ENCODE measurements around the gene MSRB2. TPM values are rescaled to one million over a fixed set of nuclear protein-coding genes. Genes with fewer than 3 reads are reported as not detected.

Gene MSRB2
- total and polyA plus RNA-seq, 2 experiments from 2014 or later = 9.5 to 34.6 TPM

DNA sequence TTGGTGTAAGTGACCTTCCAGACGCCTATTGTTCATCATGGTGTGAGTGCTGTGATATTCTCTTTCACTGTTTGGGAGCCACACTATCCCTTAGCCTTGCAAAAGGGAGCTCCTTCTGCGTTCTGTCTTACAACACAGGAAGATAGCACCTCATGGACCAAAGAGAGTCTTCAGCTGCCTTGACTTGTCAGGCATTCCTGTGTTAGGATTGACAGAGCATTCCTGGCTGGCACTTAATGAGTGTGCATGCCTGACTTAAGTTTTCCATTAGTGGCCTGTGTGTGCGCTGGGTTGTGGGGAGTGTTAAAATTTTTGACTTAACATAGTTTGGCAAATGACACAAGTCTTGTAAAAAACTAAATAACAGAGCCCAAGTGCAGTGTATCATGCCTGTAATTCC is 21.9 kb upstream of the MSRB2 start (continued):
- TF ChIP-seq ETS1 (IDR thresholded peaks at IDR 0.05) = no peak

DNA sequence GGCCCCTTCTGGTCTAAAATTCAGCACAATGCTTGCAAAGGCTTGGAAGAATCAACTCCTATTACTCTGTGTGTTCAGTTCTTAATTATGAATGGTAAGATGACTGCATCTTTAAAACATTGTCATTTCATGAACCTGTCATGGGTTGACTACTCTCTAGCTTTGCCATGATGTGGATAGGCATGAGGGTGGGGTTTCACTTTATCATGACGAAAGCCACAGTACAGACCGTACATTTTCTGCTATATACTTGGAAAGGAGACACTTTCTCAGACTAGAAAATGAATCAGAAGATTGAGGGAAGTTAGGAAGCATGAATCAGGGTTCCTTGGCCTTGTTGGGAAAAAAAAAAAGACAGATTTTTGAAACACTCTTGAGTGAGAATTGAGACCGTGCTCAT is 19.7 kb upstream of the MSRB2 start:
- no peaks in the 10 kb centered on the region for H3F3A ChIP-seq (replicated peaks; ENCODE audit: low read depth)
- H3K27me3 ChIP-seq (ENCODE audit: insufficient read depth) = no peaks in the 10 kb centered on the region
- H3K4me3 ChIP-seq = no peak overlapping the region
- no peaks in the 10 kb centered on the region for H3K36me3 Mint-ChIP-seq (ENCODE audit: low read depth)
- peaks cover 9% of the 10 kb centered on the region; the same call in 1 of the 2 replicates for H3K4me1 ChIP-seq (ENCODE audit: insufficient read depth)
- H2AFZ ChIP-seq = no peak overlapping the region
- no peak overlapping the region for H3K27ac Mint-ChIP-seq
- H3K36me3 ChIP-seq (ENCODE audit: insufficient read depth) = no peaks in the 10 kb centered on the region
- no peaks in the 10 kb centered on the region for H3K9me3 Mint-ChIP-seq
- H3K27ac ChIP-seq (ENCODE audit: low read depth) = no peak overlapping the region
- no peak overlapping the region for H3K4me3 Mint-ChIP-seq
- H3K9me2 ChIP-seq (ENCODE audit: insufficient read depth) = no peaks in the 10 kb centered on the region
- H3K4me1 Mint-ChIP-seq = peaks cover 8% of the 10 kb centered on the region
- no peaks in the 10 kb centered on the region for H3K79me2 ChIP-seq (replicated peaks; ENCODE audit: insufficient read depth)
- ATAC-seq = no peak
- H3K27me3 Mint-ChIP-seq (ENCODE audit: insufficient read depth, low read depth, poor library complexity) = peaks cover 3% of the 10 kb centered on the region
- no peaks in the 10 kb centered on the region for H4K20me1 ChIP-seq (replicated peaks; ENCODE audit: insufficient read depth)
- H3K4me2 ChIP-seq = no peak overlapping the region
- DNase-seq (ENCODE audit: low spot score) = no peak
- TF ChIP-seq NANOG (IDR thresholded peaks at IDR 0.05; ENCODE audit: borderline replicate concordance) = no peak
- no peak for TF ChIP-seq ETS1 (IDR thresholded peaks at IDR 0.05)
- no peak for TF ChIP-seq ZNF462 (CRISPR knock-in tag; IDR thresholded peaks at IDR 0.05)
- TF ChIP-seq EZH2 (IDR thresholded peaks at IDR 0.05; ENCODE audit: low read depth, unreplicated experiment) = no peak
- TF ChIP-seq JUNB (IDR thresholded peaks at IDR 0.05; ENCODE audit: unreplicated experiment) = no peak
- no peak for TF ChIP-seq ZNF114 (CRISPR knock-in tag; IDR thresholded peaks at IDR 0.05)
- TF ChIP-seq POLR2AphosphoS5 (IDR thresholded peaks at IDR 0.05; ENCODE audit: low read depth) = no peak
- no peak for TF ChIP-seq CTCF (conservative IDR thresholded peaks at IDR 0.05; ENCODE audit: low read depth in 2 of 2)
- TF ChIP-seq, protein P1, sequence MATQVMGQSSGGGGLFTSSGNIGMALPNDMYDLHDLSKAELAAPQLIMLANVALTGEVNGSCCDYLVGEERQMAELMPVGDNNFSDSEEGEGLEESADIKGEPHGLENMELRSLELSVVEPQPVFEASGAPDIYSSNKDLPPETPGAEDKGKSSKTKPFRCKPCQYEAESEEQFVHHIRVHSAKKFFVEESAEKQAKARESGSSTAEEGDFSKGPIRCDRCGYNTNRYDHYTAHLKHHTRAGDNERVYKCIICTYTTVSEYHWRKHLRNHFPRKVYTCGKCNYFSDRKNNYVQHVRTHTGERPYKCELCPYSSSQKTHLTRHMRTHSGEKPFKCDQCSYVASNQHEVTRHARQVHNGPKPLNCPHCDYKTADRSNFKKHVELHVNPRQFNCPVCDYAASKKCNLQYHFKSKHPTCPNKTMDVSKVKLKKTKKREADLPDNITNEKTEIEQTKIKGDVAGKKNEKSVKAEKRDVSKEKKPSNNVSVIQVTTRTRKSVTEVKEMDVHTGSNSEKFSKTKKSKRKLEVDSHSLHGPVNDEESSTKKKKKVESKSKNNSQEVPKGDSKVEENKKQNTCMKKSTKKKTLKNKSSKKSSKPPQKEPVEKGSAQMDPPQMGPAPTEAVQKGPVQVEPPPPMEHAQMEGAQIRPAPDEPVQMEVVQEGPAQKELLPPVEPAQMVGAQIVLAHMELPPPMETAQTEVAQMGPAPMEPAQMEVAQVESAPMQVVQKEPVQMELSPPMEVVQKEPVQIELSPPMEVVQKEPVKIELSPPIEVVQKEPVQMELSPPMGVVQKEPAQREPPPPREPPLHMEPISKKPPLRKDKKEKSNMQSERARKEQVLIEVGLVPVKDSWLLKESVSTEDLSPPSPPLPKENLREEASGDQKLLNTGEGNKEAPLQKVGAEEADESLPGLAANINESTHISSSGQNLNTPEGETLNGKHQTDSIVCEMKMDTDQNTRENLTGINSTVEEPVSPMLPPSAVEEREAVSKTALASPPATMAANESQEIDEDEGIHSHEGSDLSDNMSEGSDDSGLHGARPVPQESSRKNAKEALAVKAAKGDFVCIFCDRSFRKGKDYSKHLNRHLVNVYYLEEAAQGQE (IDR thresholded peaks at IDR 0.05; ENCODE audit: unreplicated experiment) = no peak
- no peak for TF ChIP-seq EZH2phosphoT487 (IDR thresholded peaks at IDR 0.05; ENCODE audit: unreplicated experiment)
- no peak for TF ChIP-seq STAT1 (IDR thresholded peaks at IDR 0.05; ENCODE audit: unreplicated experiment)
- no peak for TF ChIP-seq ZNF331 (CRISPR knock-in tag; IDR thresholded peaks at IDR 0.05; ENCODE audit: low read depth)
